ENCODE results near the gene MLC1. TPM values are rescaled to one million over a fixed set of nuclear protein-coding genes. Genes with fewer than 3 reads are reported as not detected.
A peak's percentile ranks its signal among the peaks of the same experiment; 100 is the strongest.

The MLC1 gene
- total and polyA plus RNA-seq, 8 donors, result 0.39 to 3.0 (median 2.1) TPM

DNA sequence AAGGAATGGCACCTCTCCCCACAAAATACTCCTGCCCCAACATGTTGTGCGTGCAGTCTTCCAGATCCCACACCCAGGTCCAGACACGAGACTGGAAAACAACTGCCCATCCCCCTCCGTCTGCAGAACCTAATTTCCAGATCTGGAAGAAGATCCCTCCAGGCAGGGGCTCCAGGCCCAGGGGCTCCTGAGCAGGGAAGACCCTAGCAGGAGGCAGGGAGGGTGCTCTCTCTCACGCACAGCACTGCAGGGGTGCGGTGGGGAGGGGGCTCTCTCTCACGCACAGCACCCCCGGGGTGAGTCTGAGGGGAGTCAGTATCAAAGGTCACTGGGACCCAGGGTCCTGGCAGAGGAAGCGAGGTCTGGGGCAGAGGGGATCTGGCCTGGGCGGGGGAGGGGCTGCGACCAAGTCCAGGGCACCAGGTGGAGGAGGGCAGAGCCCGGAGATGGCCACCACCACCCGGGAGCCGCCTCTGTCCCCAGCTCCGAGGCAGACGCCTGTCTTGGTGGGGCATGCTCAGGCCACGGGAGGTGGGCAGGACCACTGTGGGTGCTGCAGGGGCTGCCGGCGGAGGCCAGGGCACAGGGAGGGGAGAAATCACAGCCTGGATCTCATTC, 1.7 kb downstream of the MLC1 start:
- Histone ChIP-seq H3K4me3 (no peak overlapping the region), H3K27me3 (peaks cover 0 to 66% of the 10 kb centered on the region in 2 donors), H3K4me1 (peaks cover 6 to 11% of the 10 kb centered on the region in 2 donors), H3K36me3 (no peaks in the 10 kb centered on the region), H3K9me3 (peaks cover 0 to 7% of the 10 kb centered on the region in 2 donors), H3K27ac (no peak overlapping the region)
- no peak for DNase-seq
- ATAC-seq, result no peak
- intact Hi-C loops (cut with DNase I), result no loop called here
- no peak for TF ChIP-seq CTCF (IDR thresholded peaks at IDR 0.05)

DNA sequence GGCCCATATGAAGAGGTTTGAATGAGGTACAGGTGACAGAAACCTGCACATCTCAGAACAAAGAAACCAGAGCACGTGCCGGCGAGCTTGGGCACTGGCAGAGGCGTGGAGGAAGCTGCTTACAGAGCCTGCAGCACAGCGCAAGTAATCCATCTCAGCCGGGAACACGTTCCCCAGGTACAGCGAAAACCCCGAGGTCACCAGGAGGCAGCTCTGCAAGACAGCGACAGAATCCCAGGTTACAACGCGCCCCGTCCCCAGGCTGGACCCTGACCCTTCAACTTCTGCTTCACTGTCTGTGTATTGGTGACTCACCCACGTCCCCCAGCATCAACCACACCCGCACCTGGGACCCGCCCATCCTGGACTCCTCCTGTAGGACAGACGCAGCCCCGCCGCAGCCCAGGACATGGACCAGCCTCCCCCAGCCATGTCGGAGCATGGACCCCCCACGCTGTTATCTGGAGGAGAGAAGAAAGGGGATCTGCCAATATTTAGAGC, 2.2 kb downstream of the MLC1 start:
- DNase-seq, result peak in 1 of 4 donors; percentile 78
- no peak for ATAC-seq
- Histone ChIP-seq H3K36me3 (no peaks in the 10 kb centered on the region), H3K4me1 (peaks cover 6 to 11% of the 10 kb centered on the region in 2 donors), H3K27ac (no peak overlapping the region), H3K27me3 (peaks cover 0 to 62% of the 10 kb centered on the region in 2 donors), H3K4me3 (no peak overlapping the region), H3K9me3 (peaks cover 0 to 7% of the 10 kb centered on the region in 2 donors)
- intact Hi-C loops (cut with DNase I), result no loop called here
- no peak for TF ChIP-seq CTCF (IDR thresholded peaks at IDR 0.05)

DNA sequence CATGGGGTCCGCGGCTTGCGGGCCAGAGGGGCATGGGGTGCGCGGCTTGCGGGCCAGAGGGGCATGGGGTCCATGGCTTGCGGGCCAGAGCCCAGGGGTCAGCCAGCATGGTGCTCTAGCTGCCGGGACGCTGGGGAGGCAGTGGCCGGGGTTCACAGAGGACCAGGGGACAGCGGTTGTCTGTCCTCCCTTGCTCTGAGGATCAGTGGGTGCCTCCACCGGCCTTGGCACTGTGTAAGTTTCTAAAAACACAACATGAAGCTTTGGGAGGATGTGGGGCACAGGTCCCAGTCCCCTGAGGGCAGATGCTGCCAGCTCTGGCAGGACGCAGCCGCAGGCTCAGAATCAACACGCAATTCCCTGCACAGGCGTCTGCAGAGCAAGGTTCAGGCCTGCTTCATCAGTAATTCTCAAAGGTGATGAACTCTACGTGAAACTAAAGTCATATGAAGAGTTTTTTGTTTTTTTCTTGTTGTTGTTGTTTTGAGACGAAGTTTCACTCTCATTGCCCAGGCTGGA, 3.0 kb downstream of the MLC1 start:
- TF ChIP-seq CTCF (IDR thresholded peaks at IDR 0.05), result no peak
- Histone ChIP-seq H3K9me3 (peaks cover 0 to 6% of the 10 kb centered on the region in 2 donors), H3K4me3 (no peak overlapping the region), H3K36me3 (no peaks in the 10 kb centered on the region), H3K27me3 (peaks cover 0 to 55% of the 10 kb centered on the region in 2 donors), H3K4me1 (peaks cover 6 to 11% of the 10 kb centered on the region in 2 donors), H3K27ac (no peak overlapping the region)
- no peak for DNase-seq
- no peak for ATAC-seq
- intact Hi-C loops (cut with DNase I), result no loop called here

GRCh38 chr22:50081426-50082196, 3.6 kb downstream of the MLC1 start:
- Histone ChIP-seq H3K27me3 (peaks cover 0 to 49% of the 10 kb centered on the region in 2 donors), H3K9me3 (no peaks in the 10 kb centered on the region), H3K4me1 (peaks cover 6 to 11% of the 10 kb centered on the region in 2 donors), H3K36me3 (no peaks in the 10 kb centered on the region), H3K27ac (no peak overlapping the region), H3K4me3 (no peak overlapping the region)
- no peak for TF ChIP-seq CTCF (IDR thresholded peaks at IDR 0.05)
- intact Hi-C loops (cut with DNase I), result no loop called here
- ATAC-seq (no peak), DNase-seq (peak in 1 of 4 donors; percentile 68)

DNA sequence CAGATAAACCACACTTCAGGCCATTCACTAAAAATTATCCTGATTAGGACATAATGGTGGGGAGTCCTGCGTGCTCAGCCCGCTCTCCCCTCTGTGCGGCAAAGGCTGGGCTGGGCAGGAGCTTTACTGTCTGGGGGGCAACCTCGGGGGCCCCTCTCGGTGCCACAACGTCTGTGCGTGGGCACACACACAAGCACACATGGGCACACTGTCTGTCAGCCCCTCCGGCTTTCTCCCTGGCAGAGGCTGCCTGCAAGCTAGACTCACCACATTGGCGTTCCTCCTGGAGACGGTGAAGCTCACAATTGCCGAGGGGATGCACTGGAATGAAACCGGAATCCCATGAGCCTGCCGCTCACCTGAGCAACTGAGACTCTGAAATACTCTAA, 5.2 kb downstream of the MLC1 start:
- DNase-seq (no peak), ATAC-seq (no peak)
- intact Hi-C loops (cut with DNase I), result no loop called here
- Histone ChIP-seq H3K36me3 (no peaks in the 10 kb centered on the region), H3K27me3 (peaks cover 0 to 47% of the 10 kb centered on the region in 2 donors), H3K9me3 (no peaks in the 10 kb centered on the region), H3K4me3 (no peak overlapping the region), H3K4me1 (peaks cover 0 to 11% of the 10 kb centered on the region in 2 donors), H3K27ac (no peak overlapping the region)
- TF ChIP-seq CTCF (IDR thresholded peaks at IDR 0.05), result no peak

Data from left lung (tissue), 10 donors.